Stimulated activated CD4-positive, alpha-beta T cell treated with anti-CD3 and anti-CD28 coated beads, Interleukin-15, amount 100 ng/mL, for 24 hours (primary cell): ENCODE results near the gene HBS1L.
"Not testable (repeated sequence)": the region's sequence is repeated elsewhere in the genome, so short reads cannot be mapped to it uniquely, and the experiment has no call there.

Source experiments
- DNase-seq: peaks from one replicate; pipeline ENCODE4 v3.0.0-alpha.2; 2020

The HBS1L gene

DNA sequence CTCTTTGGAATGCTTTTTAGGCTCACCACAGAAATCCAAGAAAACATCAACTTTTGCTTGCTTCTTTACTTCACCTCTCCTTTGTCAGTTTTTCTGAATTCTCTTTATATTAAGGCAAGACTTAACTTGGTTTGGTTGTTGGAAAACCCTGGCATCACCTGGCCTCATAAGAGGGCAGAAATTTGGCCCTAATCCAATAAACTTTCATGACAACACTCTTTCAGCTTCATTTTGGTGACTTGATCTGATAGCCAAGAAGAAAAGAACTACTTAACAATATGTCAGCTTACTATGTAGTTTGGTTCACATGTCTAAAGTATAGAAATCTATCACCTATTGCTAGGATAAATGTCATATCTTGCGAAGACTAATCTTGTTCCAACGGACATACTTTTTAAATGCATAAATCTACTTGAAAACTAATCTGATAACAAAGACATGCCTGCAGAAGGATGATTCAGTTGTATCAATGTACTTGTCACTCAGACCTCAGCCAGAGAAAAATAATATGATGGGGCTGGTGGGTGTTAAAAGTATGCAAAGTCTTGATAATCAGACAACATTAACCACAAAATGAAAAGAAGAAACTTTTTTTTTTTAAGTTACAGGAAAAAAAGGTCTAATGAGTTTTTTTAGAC lies 19.3 kb upstream of the HBS1L start:
- no peak for DNase-seq

- DNase-seq: no peak
These were observed 18.6 kb upstream of the HBS1L start for GRCh38 chr6:135073217-135073616.

- DNase-seq: no peak
These were observed 18.1 kb upstream of the HBS1L start for GRCh38 chr6:135072753-135073152.

- no peak for DNase-seq
These were observed 16.9 kb upstream of the HBS1L start for GRCh38 chr6:135071541-135071940.

DNA sequence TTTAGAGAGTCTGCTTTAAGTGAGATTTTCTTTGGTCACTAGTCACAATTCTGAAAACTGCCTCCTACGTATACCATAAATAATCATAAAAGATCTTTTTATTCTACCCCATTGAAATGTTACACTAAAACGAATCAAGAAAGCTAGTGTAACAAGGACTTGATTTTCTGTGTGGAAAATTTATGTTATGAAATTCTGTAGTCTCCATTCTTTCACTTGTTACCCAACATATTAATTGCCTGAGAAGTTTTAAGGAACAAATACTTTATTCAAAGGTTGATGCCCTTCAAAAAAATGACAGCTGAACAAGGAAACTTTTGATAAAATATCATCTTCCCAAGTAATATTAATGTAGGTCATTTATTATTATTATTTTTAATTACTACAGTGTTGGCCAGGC lies 13.3 kb upstream of the HBS1L start:
- DNase-seq: no peak

DNA sequence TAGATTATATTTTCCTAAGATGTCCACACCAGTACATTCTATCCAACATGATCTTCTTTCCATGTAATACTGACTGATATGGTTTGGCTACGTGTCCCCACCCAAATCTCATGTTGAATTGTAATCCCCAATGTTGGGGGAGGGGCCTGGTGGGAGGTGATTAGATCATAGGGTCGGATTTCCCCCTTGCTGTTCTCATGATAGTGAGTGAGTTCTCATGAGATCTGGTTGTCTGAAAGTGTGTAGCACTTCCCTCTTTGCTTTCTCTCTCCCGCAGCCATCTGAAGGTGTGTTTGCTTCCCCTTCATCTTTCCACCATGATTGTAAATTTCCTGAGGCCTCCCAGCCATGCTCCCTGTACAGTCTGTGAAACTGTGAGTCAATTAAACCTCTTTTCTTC lies 12.2 kb upstream of the HBS1L start:
- peak; percentile 30 for DNase-seq

DNA sequence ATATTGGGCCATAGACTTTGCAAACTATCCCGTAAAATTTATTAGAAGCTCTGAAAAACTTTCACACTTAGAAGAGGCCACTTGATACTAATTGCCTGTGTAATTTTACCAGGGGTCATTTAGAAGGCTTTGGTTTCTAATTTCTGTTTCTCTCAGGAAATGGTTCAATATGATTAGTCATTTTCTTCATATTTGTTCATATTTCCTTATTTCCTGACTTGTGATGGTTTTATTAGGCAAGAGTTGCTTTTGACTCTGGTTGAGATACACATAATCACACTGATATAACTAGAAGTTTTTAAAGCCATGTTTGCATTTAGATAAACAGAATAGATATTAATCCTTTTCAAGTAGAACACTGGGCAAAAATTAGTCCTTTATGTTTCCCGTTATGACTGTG lies 11.8 kb upstream of the HBS1L start:
- no peak for DNase-seq

- DNase-seq: no peak
These were observed 10.0 kb upstream of the HBS1L start for GRCh38 chr6:135064586-135064985.

DNA sequence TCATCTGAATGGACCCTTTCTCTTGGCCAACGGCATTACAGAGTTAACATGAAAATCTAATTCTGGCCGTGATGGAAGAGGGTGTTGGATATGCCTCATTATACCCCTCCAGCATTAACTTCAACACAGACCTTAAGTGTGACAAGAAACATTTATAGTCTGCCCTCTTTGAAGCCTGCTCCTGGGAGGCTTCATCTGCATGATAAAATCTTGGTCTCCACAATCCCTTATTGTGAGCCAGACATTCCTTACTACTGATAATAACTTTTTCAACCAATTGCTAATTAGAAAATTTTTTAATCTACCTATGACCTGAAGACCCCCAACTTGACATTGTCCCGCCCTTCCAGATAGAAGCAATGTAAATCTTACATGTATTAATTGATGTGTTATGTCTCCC lies 9.3 kb upstream of the HBS1L start:
- DNase-seq: no peak

GRCh38 chr6:135062735-135063134 lies 8.1 kb upstream of the HBS1L start:
- no peak for DNase-seq

- no peak for DNase-seq
These were observed 5.5 kb upstream of the HBS1L start for GRCh38 chr6:135060076-135060475.

DNA sequence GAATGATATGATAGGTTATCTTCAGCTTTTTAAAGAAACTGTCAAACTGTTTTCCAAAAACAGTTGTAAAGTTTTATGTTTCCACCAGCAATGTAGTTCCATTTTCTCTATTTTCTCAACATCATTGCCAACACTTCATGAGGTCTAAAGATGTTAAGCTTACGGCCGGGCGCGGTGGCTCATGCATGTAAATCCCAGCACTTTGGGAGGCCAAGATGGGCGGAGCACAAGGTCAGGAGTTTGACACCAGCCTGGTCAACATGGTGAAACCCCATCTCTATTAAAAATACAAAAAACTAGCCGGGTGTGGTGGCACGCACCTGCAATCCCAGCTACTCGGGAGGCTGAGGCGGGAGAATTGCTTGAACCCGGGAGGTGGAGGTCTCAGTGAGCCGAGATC lies 3.7 kb upstream of the HBS1L start:
- DNase-seq: not testable (repeated sequence)

DNA sequence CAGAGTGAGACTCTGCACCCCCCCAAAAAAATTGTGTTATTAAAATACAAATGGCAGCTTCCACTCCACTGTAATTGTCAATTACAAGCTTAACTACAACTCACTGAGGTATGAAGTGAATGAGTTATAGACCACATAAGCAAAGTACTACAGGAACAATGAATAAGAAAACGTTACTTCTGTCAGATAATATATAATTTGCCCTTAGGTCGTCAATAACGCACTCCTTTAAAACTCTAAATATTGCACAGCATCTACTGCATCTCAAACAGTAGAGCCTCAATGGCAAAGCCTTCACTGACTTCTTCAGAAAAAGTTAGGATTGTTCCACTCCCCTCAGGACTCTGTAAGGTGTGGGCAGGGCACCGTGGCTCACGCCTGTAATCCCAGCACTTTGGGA lies 2.0 kb upstream of the HBS1L start:
- no peak for DNase-seq

GRCh38 chr6:135054226-135054568 lies 425 bp downstream of the HBS1L start:
- DNase-seq: no peak

DNA sequence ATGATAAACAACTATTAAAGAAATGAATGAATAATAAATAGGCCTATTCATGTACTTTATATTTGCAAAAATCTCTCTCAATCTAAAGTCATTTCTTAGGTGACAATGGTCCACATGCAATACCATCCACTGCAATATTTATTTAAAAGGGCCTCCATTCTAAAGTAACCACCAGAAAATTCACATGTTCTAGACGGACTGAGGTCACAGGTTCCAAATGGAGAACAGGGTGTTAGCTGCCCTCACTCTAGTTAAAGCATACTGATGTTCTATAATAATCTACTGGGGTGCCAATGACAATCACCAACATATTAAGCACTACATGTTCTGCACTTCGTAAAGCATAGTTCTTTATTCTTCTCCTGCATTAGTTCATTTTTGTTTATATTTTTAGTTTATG lies 1.2 kb downstream of the HBS1L start:
- no peak for DNase-seq

DNA sequence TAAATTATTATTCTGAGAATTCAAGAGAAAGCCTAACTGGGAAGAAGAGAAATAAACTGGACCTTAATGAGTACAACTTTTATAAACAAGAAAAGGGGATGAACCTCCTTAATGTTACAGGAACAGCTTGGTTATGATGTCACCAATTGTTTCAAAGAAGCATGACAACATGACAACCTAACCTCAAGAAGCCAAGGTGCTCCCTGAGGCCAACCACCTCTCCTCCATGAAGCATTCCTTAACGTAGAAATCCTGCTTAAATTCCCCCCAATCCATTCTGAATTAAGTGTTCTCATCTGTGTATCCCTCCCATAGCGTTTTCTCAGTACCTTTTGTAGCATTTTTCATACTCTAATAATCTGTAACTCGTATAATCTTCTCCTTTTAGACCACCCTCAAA lies 1.7 kb downstream of the HBS1L start:
- no peak for DNase-seq

- DNase-seq: no peak
These were observed 5.7 kb downstream of the HBS1L start for GRCh38 chr6:135048915-135049314.

- no peak for DNase-seq
These were observed 7.3 kb downstream of the HBS1L start for GRCh38 chr6:135047336-135047735.

- no peak for DNase-seq
These were observed 7.7 kb downstream of the HBS1L start for GRCh38 chr6:135046912-135047311.

- DNase-seq: no peak
These were observed 10.0 kb downstream of the HBS1L start for GRCh38 chr6:135044639-135045038.

- DNase-seq: no peak
These were observed 10.8 kb downstream of the HBS1L start for GRCh38 chr6:135043846-135044245.

DNA sequence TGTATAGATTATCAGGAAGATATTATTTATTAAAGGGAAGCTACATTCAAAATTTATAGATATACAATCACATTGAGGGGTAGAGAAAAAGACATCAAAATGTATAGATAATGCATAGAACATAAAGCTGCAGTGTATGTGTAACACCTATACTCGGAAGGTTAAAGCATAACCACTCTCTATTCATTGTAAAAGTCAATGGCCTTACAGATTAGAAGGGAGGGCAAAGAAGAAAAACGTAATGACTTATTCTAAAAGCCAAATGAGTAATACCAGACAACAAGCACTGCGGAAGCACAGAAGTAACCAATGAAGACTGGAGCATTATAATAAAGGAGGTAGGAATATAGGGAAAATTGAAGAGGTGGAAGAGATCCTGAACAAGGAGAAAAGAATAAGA lies 11.3 kb downstream of the HBS1L start:
- DNase-seq: no peak

DNA sequence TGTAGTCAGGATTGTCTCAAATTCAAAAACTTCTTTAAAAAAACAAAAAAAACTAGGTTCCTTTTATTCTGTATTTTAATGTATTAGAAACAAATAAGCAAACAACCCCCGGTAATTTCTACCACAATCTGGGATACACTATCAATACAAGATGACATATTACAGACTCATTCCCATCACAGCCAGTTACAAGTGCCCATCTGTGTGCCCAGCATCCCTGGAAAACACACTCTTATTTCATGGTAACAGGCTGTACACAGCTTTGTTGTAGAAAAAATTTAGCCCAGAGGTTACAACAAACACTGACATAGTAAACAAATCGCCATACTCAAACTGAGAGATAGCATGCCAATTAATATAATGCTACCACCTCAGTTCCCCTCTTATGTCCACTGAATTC lies 16.3 kb downstream of the HBS1L start:
- no peak for DNase-seq

- DNase-seq: no peak
These were observed 17.1 kb downstream of the HBS1L start for GRCh38 chr6:135037541-135037940.

DNA sequence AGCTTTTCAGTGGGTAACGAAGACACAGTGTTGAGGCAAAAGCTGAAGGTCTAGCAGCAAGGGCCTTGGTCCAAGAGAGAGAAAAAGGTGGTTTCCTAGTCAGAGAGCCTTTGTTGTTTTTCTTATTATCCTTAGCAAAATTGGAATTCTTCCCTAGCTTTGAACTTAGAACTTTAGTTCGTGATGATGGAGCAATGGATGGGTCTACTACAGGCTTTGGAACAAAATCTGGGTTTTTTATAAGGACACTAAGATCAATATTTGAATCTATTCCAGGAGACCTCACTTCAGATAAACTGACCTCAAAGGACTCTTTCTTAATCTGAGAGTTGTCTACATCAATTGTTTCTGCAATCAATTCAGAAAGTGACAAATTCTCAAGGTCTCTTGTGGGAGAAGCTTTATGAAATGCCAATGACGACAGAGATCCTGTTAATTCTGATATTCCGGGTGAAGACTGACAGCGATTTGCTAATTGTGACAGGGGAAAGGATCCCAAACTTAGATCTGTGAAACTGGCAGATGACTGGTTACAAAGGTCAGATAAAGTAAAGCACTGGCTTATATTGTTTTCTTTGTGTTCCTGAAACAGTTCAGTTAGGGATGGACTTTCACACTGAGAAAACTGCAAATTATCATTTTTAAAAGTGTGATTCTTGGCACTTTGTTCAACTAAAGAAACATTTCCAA lies 17.7 kb downstream of the HBS1L start:
- no peak for DNase-seq
